Gastrocnemius medialis (tissue), 4 donors: ENCODE measurements around the gene CFD. TPM values are rescaled to one million over a fixed set of nuclear protein-coding genes. Genes with fewer than 3 reads are reported as not detected.
A peak's percentile ranks its signal among the peaks of the same experiment; 100 is the strongest.

Source experiments
- ATAC-seq, 2 donors: fragments of 150-250 bp; one replicate each; pipeline ENCODE4 v1.9.1; 2016
- DNase-seq, 2 donors: peaks; one replicate each; pipeline ENCODE4 v3.0.0-alpha.2; 2019
- H3K27ac ChIP-seq, 4 donors: fragments of 200-600 bp; sonication (generic); 1 replicate in 1 of 4; 2 replicates in 3 of 4; pipeline ENCODE4 v1.5.1; 2016 to 2018; ENCODE audit warnings: mild to moderate bottlenecking in 2 of 4, moderate library complexity in 1 of 4
- H3K27me3 ChIP-seq, 3 donors: fragments of 200-600 bp; sonication (generic) in 2 of 3; 1 replicate in 1 of 3; 2 replicates in 2 of 3; pipeline versions ENCODE4 v1.5.1 to v1.6.0; 2016 to 2019; ENCODE audit warnings: mild to moderate bottlenecking in 1 of 3, moderate library complexity in 1 of 3
- H3K36me3 ChIP-seq, 2 donors: fragments of 200-600 bp; sonication (generic) in 1 of 2; one replicate each; pipeline ENCODE4 v1.5.1; 2017 to 2018
- H3K4me1 ChIP-seq, 2 donors: fragments of 200-600 bp; sonication (generic) in 1 of 2; one replicate each; pipeline ENCODE4 v1.5.1; 2016 to 2017; ENCODE audit warnings: mild to moderate bottlenecking in 2 of 2
- H3K4me3 ChIP-seq, 4 donors: fragments of 200-600 bp; sonication (generic) in 3 of 4; 1 replicate in 1 of 4; 2 replicates in 3 of 4; pipeline ENCODE4 v1.5.1; 2016 to 2019; ENCODE audit warnings: mild to moderate bottlenecking in 2 of 4
- H3K9me3 ChIP-seq, 3 donors: fragments of 200-600 bp; sonication (generic) in 2 of 3; 1 replicate in 1 of 3; 2 replicates in 2 of 3; pipeline ENCODE4 v1.5.1; 2016 to 2019
- CTCF ChIP-seq, 5 experiments: fragments of 450-650 bp in 3 of 5; fragments of 200-600 bp in 2 of 5; sonication (generic) in 2 of 5; IDR thresholded peaks in 4 of 5; conservative IDR thresholded peaks in 1 of 5; 1 replicate in 4 of 5; 2 replicates in 1 of 5; pipeline ENCODE4 v1.5.1; 2016 to 2019; ENCODE audit warnings: antibody characterized with exemption in 5 of 5, mild to moderate bottlenecking in 3 of 5, moderate library complexity in 3 of 5
- POLR2A ChIP-seq, 2 donors: fragments of 450-650 bp; IDR thresholded peaks; one replicate each; pipeline ENCODE4 v1.6.1; 2017; ENCODE audit warnings: antibody characterized with exemption in 2 of 2, mild to moderate bottlenecking in 2 of 2, moderate library complexity in 2 of 2
- in situ Hi-C, 4 donors: fragments of 200-750 bp; cut with MboI; loops; one replicate each; pipeline versions ENCODE4 v1.15.0 to v1.8.0; 2017; ENCODE audit warnings: low sequenced_read_pairs in 4 of 4
- intact Hi-C: fragments of 100-400 bp; cut with DNase I; formaldehyde crosslinking; loops from one replicate; pipeline ENCODE4 v1.15.1; 2023; ENCODE audit warnings: low total_unique reads
- total RNA-seq, 4 donors: library from RNA; depleted of rRNA; stranded (reverse); fragments of >200 nt; gene quantifications; one replicate each; pipeline versions ENCODE4 v1.1.0 to v1.2.3, GENCODE V29; 2016

CFD gene
- total RNA-seq, 4 donors from 2014 or later: 153 to 309 (median 210) TPM

- Histone ChIP-seq H3K4me1 (peaks cover 0 to 6% of the 10 kb centered on the region in 2 donors), H3K36me3 (no peaks in the 10 kb centered on the region), H3K9me3 (no peaks in the 10 kb centered on the region), H3K27ac (no peak overlapping the region), H3K27me3 (peaks cover 42 to 61% (median 48%) of the 10 kb centered on the region in 3 donors), H3K4me3 (no peak overlapping the region)
- DNase-seq (no peak), ATAC-seq (no peak)
- intact Hi-C loops: no loop called here
- TF ChIP-seq CTCF (IDR thresholded peaks at IDR 0.05 in 4 of 5, conservative IDR thresholded peaks at IDR 0.05 in 1 of 5) (no peak), POLR2A (IDR thresholded peaks at IDR 0.05) (no peak)
- in situ Hi-C loops: loop anchor here in 1 of 4 donors (25.0 kb wide), 1 partner anchor 133 kb away; the partner anchor contains the start of gene WDR18
These were observed 4.9 kb upstream of the CFD start for GRCh38 chr19:854549-854948.

GRCh38 chr19:855142-855541 is 4.3 kb upstream of the CFD start:
- in situ Hi-C loops: loop anchor here in 1 of 4 donors (25.0 kb wide), 1 partner anchor 132 kb away; the partner anchor contains the start of gene WDR18
- H3K4me1 ChIP-seq: peaks cover 0 to 6% of the 10 kb centered on the region in 2 donors
- no peaks in the 10 kb centered on the region for H3K36me3 ChIP-seq
- peaks cover 48 to 67% (median 54%) of the 10 kb centered on the region in 3 donors for H3K27me3 ChIP-seq
- TF ChIP-seq POLR2A (IDR thresholded peaks at IDR 0.05): no peak
- TF ChIP-seq CTCF (IDR thresholded peaks at IDR 0.05 in 4 of 5, conservative IDR thresholded peaks at IDR 0.05 in 1 of 5): no peak
- no peaks in the 10 kb centered on the region for H3K9me3 ChIP-seq
- intact Hi-C loops: loop anchor here (5.0 kb wide), 1 partner anchor 127 kb away; the partner anchor contains the start of gene WDR18
- DNase-seq (no peak), ATAC-seq (no peak)
- H3K27ac ChIP-seq: no peak overlapping the region
- no peak overlapping the region for H3K4me3 ChIP-seq

GRCh38 chr19:855566-856120 is 3.8 kb upstream of the CFD start:
- no peak for ATAC-seq
- H3K4me1 ChIP-seq: peaks cover 0 to 4% of the 10 kb centered on the region in 2 donors
- peaks cover 52 to 72% (median 57%) of the 10 kb centered on the region in 3 donors for H3K27me3 ChIP-seq
- H3K36me3 ChIP-seq: no peaks in the 10 kb centered on the region
- no peaks in the 10 kb centered on the region for H3K9me3 ChIP-seq
- H3K27ac ChIP-seq: no peak overlapping the region
- intact Hi-C loops (loop anchor here (2.0 to 5.0 kb wide), 2 partner anchors 65 to 127 kb away; partner anchors contain the start of gene WDR18), in situ Hi-C loops (loop anchor here in 1 of 4 donors (25.0 kb wide), 1 partner anchor 132 kb away; the partner anchor contains the start of gene WDR18)
- no peak overlapping the region for H3K4me3 ChIP-seq
- no peak for DNase-seq
- no peak for TF ChIP-seq POLR2A (IDR thresholded peaks at IDR 0.05)
- TF ChIP-seq CTCF (IDR thresholded peaks at IDR 0.05 in 4 of 5, conservative IDR thresholded peaks at IDR 0.05 in 1 of 5): no peak

- H3K9me3 ChIP-seq: no peaks in the 10 kb centered on the region
- H3K4me3 ChIP-seq: no peak overlapping the region
- in situ Hi-C loops: loop anchor here in 1 of 4 donors (25.0 kb wide), 1 partner anchor 129 kb away; the partner anchor contains the start of gene WDR18
- H3K27me3 ChIP-seq: peaks cover 50 to 78% (median 62%) of the 10 kb centered on the region in 3 donors
- intact Hi-C loops: loop anchor here (5.0 kb wide), 1 partner anchor 124 kb away; the partner anchor contains the start of gene WDR18
- no peaks in the 10 kb centered on the region for H3K36me3 ChIP-seq
- no peaks in the 10 kb centered on the region for H3K4me1 ChIP-seq
- DNase-seq (no peak), ATAC-seq (no peak)
- peak overlapping the region in 1 of 4 donors; percentile 64 for H3K27ac ChIP-seq
- no peak for TF ChIP-seq POLR2A (IDR thresholded peaks at IDR 0.05)
- no peak for TF ChIP-seq CTCF (IDR thresholded peaks at IDR 0.05 in 4 of 5, conservative IDR thresholded peaks at IDR 0.05 in 1 of 5)
These were observed 1.2 kb upstream of the CFD start for GRCh38 chr19:858284-858683.
